SU-DHL-6 (cell line): ENCODE measurements around the gene KAZN.

Experiments
- CTCF ChIP-seq: fragments of 200-600 bp; sonication (generic); IDR thresholded peaks from one replicate; pipeline ENCODE4 v1.5.1; 2017; ENCODE audit warnings: antibody characterized with exemption, mild to moderate bottlenecking, low read length, moderate library complexity; ENCODE audit not compliant: insufficient read depth, poor library complexity, severe bottlenecking
- EZH2phosphoT487 ChIP-seq: fragments of 200-600 bp; sonication (generic), shearing (Covaris generic); conservative IDR thresholded peaks from 2 replicates; pipeline ENCODE4 v1.6.1; 2018; ENCODE audit warnings: mild to moderate bottlenecking, antibody characterized with exemption, low read length, moderate library complexity, mixed read lengths

DNA sequence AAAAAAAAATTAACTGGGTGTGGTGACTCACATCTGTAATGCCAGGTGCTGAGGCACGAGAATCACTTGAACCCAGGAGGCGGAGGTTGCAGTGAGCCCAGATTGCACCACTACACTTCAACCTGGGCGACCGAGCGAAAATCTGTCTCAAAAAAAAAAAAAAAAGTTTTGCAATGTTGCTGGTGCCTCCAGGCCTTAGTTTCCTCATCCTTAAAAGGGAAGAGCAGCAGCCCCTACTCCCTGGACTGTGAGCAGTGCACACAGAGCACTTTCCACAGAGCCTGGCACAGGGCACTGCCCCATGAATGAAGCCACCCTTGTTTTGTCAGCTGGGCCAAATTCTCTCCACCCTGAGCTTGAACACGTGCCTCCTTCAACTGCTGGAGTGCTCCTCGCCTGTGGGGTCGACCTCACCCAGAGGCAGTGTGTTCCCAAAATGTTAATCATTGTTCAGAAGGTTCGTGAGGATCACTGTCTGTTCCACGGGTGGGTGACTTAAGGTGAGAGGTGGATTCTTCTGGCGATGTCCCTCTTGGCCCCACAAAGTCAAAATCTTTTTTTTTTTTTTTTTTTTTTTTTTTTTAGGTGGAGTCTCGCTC lies 402.9 kb downstream of the KAZN start:
- TF ChIP-seq CTCF (no peak), EZH2phosphoT487 (no peak)
